Lower lobe of right lung (tissue), 2 donors: ENCODE data around the gene PSMA4. TPM values are rescaled to one million over a fixed set of nuclear protein-coding genes. Genes with fewer than 3 reads are reported as not detected.
"Not testable (repeated sequence)": the region's sequence is repeated elsewhere in the genome, so short reads cannot be mapped to it uniquely, and the experiment has no call there.

ENCODE experiments used
- ATAC-seq, 2 donors: fragments of 200-7000 bp; cut with Tn5 transposase; one replicate each; pipeline ENCODE4 v1.9.1; 2020 to 2022; ENCODE audit warnings: mild to moderate bottlenecking in 2 of 2, moderate library complexity in 2 of 2
- DNase-seq: peaks from one replicate; pipeline ENCODE4 v3.0.0-alpha.2; 2020
- H3K27ac ChIP-seq: fragments of 200-600 bp; one replicate; pipeline ENCODE4 v1.8.0; 2022
- H3K27me3 ChIP-seq: fragments of 200-600 bp; one replicate; pipeline ENCODE4 v1.8.0; 2022; ENCODE audit warnings: low read depth
- H3K36me3 ChIP-seq: fragments of 200-600 bp; one replicate; pipeline ENCODE4 v1.8.0; 2022; ENCODE audit warnings: mild to moderate bottlenecking
- H3K4me1 ChIP-seq: fragments of 200-600 bp; one replicate; pipeline ENCODE4 v1.8.0; 2022
- H3K4me3 ChIP-seq: fragments of 200-600 bp; one replicate; pipeline ENCODE4 v1.8.0; 2022; ENCODE audit warnings: mild to moderate bottlenecking
- H3K9me3 ChIP-seq: fragments of 200-600 bp; one replicate; pipeline ENCODE4 v1.8.0; 2022
- intact Hi-C: fragments of 100-400 bp; cut with DNase I; formaldehyde crosslinking; loops from one replicate; pipeline ENCODE4 v1.11.0; 2022
- total RNA-seq: library from RNA; stranded (reverse); fragmentation: NEBNext Ultra II Directional; extraction: Animal tissue kit (Norgen Biotek cat#: 25700); gene quantifications from one replicate; pipeline ENCODE4 v1.2.1, GENCODE V29; 2021
- TF ChIP-seq, protein P1 (sequence below): fragments of 200-600 bp; IDR thresholded peaks from one replicate; pipeline ENCODE4 v1.8.0; 2022; ENCODE audit warnings: antibody characterized with exemption, mild to moderate bottlenecking
- donor health status: DM: no; HTN: yes; CAD: no; lungs with severe emphysema.

PSMA4 gene
- total RNA-seq, 1 donor from 2014 or later, result 130 TPM

DNA sequence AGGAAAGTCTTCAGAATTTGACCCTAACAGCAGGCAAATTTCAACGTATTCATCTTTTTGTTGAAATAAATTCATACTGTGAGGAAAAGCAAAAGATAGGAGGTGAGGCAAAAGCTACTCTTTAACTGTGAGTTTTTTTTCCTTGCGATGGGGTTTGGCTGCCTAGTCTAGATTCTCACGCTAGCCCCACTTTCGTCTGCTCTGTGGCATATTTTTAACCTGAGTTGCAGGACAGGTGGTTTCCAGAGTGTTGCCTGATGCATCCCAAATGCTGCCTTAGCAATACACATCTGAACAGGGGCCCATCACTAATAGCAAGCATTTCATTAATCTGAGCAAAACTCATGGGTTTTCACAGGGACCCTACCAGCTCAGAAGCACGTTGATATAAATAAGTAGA is 11.7 kb downstream of the PSMA4 start:
- no peaks in the 10 kb centered on the region for H3K4me1 ChIP-seq
- H3K4me3 ChIP-seq, result no peak overlapping the region
- intact Hi-C loops, result no loop called here

DNA sequence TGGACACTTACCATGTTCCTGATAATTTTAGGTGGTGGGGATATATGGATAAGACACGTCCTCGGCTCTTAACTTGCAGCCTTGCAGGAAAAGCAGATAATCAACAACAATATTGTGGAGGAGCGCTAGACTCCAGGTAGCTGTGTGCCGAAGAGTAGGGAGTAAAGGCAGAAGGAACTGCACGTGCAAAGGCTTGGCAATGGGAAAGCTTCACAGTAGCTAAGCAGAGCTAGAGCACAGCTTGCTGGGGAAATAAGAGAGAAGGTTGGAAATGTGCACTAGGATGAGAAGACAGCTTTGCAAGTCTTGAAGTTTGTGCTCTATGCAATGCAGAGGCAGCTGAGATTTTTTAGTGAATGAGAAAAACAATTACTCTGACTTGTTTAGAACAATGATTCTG is 12.4 kb downstream of the PSMA4 start:
- H3K9me3 ChIP-seq, result no peaks in the 10 kb centered on the region
- ATAC-seq, result no peak
- peaks cover 35% of the 10 kb centered on the region for H3K36me3 ChIP-seq
- H3K4me3 ChIP-seq, result no peak overlapping the region
- no peaks in the 10 kb centered on the region for H3K4me1 ChIP-seq
- TF ChIP-seq, protein P1, sequence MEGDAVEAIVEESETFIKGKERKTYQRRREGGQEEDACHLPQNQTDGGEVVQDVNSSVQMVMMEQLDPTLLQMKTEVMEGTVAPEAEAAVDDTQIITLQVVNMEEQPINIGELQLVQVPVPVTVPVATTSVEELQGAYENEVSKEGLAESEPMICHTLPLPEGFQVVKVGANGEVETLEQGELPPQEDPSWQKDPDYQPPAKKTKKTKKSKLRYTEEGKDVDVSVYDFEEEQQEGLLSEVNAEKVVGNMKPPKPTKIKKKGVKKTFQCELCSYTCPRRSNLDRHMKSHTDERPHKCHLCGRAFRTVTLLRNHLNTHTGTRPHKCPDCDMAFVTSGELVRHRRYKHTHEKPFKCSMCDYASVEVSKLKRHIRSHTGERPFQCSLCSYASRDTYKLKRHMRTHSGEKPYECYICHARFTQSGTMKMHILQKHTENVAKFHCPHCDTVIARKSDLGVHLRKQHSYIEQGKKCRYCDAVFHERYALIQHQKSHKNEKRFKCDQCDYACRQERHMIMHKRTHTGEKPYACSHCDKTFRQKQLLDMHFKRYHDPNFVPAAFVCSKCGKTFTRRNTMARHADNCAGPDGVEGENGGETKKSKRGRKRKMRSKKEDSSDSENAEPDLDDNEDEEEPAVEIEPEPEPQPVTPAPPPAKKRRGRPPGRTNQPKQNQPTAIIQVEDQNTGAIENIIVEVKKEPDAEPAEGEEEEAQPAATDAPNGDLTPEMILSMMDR, result no peak
- H3K27me3 ChIP-seq, result no peaks in the 10 kb centered on the region
- no peak for DNase-seq
- intact Hi-C loops, result no loop called here
- H3K27ac ChIP-seq, result no peak overlapping the region

More for the DNA sequence above, 11.7 kb downstream of the PSMA4 start:
- H3K9me3 ChIP-seq, result no peaks in the 10 kb centered on the region
- no peak for ATAC-seq
- H3K36me3 ChIP-seq, result peaks cover 42% of the 10 kb centered on the region
- no peak overlapping the region for H3K27ac ChIP-seq
- TF ChIP-seq, protein P1, result no peak
- no peaks in the 10 kb centered on the region for H3K27me3 ChIP-seq
- DNase-seq, result no peak

DNA sequence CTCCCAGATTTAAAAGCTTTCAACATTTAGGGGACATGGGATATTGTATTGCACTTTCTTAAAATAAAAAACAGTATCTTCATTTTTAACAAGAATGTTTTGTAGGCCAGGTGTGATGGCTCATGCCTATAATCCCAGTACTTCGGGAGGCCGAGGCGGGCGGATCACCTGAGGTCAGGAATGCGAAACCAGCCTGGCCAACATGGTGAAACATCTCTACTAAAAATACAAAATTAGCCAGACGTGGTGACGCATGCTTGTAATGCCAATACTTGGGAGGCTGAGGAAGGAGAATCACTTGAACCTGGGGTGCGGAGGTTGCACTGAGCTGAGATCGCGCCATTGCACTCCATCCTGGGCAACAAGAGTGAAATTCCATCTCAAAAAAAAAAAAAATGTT is 20.0 kb downstream of the PSMA4 start:
- H3K27ac ChIP-seq, DNase-seq, H3K36me3 ChIP-seq, H3K4me1 ChIP-seq, intact Hi-C loops, H3K9me3 ChIP-seq, H3K4me3 ChIP-seq, H3K27me3 ChIP-seq, ATAC-seq: not testable (repeated sequence)

DNA sequence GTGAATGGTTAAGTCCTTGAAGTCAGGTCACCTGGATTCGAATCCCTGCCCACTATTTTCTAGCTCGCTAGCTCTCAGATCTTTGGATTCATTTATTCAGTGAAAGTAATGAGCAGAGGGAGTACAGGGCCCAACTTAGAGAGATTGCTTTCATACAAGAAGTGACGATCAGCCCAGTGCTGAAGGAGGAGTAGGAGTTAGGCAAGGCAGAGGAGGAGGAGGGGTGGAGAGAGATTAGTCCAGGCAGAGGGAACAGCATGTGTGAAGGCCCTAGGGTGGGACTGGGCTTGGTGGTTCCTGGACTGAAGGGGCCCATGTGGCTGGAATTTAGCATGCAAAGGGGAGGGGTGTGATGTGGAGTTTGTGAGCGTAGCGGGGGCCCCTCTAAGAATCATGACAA is 21.2 kb downstream of the PSMA4 start:
- H3K4me3 ChIP-seq, result no peak overlapping the region
- TF ChIP-seq, protein P1, result no peak
- H3K27ac ChIP-seq, result no peak overlapping the region
- DNase-seq (no peak), ATAC-seq (no peak)
- H3K9me3 ChIP-seq, result no peaks in the 10 kb centered on the region
- peaks cover 13% of the 10 kb centered on the region for H3K4me1 ChIP-seq
- intact Hi-C loops, result no loop called here
- H3K27me3 ChIP-seq, result no peaks in the 10 kb centered on the region
- no peaks in the 10 kb centered on the region for H3K36me3 ChIP-seq

DNA sequence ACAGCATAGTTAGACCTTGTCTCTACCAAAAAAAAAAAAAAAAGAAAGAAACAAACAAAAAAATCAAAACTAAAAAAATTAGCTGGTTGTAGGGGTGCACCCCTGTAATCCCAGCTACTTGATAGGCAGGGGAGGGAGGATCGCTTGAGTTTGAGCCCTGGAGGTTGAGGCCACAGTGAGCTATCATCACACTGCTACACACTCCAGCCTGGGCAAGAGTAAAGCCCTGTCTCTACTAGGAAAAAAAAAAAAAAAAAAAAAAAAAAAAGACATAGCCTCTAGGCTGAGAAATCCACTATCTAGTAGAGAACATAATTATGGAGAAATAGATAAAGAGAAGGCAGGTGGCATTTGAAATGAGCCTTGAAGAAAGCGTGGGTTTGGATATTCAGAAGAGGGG is 22.8 kb downstream of the PSMA4 start:
- TF ChIP-seq, protein P1, result no peak
- no peak for DNase-seq
- no peak for ATAC-seq
- Histone ChIP-seq H3K36me3 (no peaks in the 10 kb centered on the region), H3K4me3 (no peak overlapping the region), H3K27me3 (no peaks in the 10 kb centered on the region), H3K9me3 (no peaks in the 10 kb centered on the region), H3K27ac (no peak overlapping the region), H3K4me1 (peaks cover 14% of the 10 kb centered on the region)
- intact Hi-C loops, result no loop called here

DNA sequence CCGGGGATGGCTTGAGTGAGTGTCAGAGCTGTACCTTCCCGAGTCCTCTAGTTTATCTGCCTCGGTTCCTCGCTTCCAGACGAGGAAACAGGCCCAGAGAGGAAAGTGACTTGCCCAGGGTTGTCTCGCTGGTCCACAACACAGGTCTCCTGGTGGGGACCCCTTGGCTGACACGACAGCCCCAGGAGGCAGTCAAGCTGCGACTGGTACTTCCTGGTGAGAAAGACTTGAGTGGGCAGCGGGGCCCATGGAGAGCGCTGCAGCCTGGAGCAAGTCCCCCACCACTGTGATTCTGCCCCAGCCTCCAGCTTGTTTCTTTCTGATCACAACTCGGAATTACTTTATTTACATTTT is 24.5 kb downstream of the PSMA4 start:
- TF ChIP-seq, protein P1, result no peak
- Histone ChIP-seq H3K27me3 (no peaks in the 10 kb centered on the region), H3K9me3 (no peaks in the 10 kb centered on the region), H3K27ac (no peak overlapping the region), H3K36me3 (no peaks in the 10 kb centered on the region), H3K4me3 (peak overlapping the region; percentile 61), H3K4me1 (peaks cover 14% of the 10 kb centered on the region)
- DNase-seq (no peak), ATAC-seq (peak; percentile 6 to 25)
- intact Hi-C loops, result no loop called here
